Astrocyte (in vitro differentiated cells and primary cell): ENCODE data around the gene NUDT13. TPM values are rescaled to one million over a fixed set of nuclear protein-coding genes. Genes with fewer than 3 reads are reported as not detected.

ENCODE experiments used
- DNase-seq: peaks from one replicate; pipeline ENCODE4 v3.0.0-alpha.2; 2010; ENCODE audit warnings: low read depth
- FAIRE-seq: peaks from 2 replicates; lab custom pipeline; 2011; peaks lifted over from hg19 to GRCh38; lab: Jason Lieb, UNC
- H2AFZ ChIP-seq: 2 replicates; pipeline ENCODE4 v1.6.0; 2012; ENCODE audit warnings: low read depth, low read length, inconsistent platforms
- H3K27ac ChIP-seq: 2 replicates; pipeline ENCODE4 v1.5.1; 2011; ENCODE audit warnings: low read depth, low read length, inconsistent platforms
- H3K27me3 ChIP-seq: 2 replicates; pipeline ENCODE4 v1.6.0; 2011; ENCODE audit warnings: low read length, inconsistent platforms; ENCODE audit not compliant: insufficient read depth
- H3K36me3 ChIP-seq: 2 replicates; pipeline ENCODE4 v1.5.1; 2011; ENCODE audit warnings: low read length, inconsistent platforms; ENCODE audit not compliant: insufficient read depth
- H3K4me1 ChIP-seq: 2 replicates; pipeline ENCODE4 v1.5.1; 2011; ENCODE audit warnings: low read length, inconsistent platforms; ENCODE audit not compliant: insufficient read depth
- H3K4me2 ChIP-seq: 2 replicates; pipeline ENCODE4 v1.6.0; 2012; ENCODE audit warnings: low read length, inconsistent platforms
- H3K4me3 ChIP-seq: 2 replicates; pipeline ENCODE4 v1.5.1; 2011; ENCODE audit warnings: low read depth, mild to moderate bottlenecking, low read length, inconsistent platforms; ENCODE audit not compliant: insufficient read depth
- H3K79me2 ChIP-seq: 2 replicates; pipeline ENCODE4 v1.6.0; 2012; ENCODE audit warnings: mild to moderate bottlenecking, low read length, inconsistent platforms; ENCODE audit not compliant: insufficient read depth
- H3K9ac ChIP-seq: 2 replicates; pipeline ENCODE4 v1.6.0; 2012; ENCODE audit warnings: mild to moderate bottlenecking, low read length, inconsistent platforms
- H3K9me3 ChIP-seq: 2 replicates; pipeline ENCODE4 v1.5.1; 2012; ENCODE audit warnings: low read depth, mild to moderate bottlenecking, low read length, inconsistent platforms; ENCODE audit not compliant: insufficient read depth
- H4K20me1 ChIP-seq: 2 replicates; pipeline ENCODE4 v1.6.0; 2012; ENCODE audit warnings: low read length, inconsistent platforms; ENCODE audit not compliant: insufficient read depth
- H3K27ac Mint-ChIP-seq: one replicate; pipeline ENCODE4 v1.8.0; 2021; ENCODE audit warnings: mild to moderate bottlenecking, mixed read lengths; ENCODE audit not compliant: unreplicated experiment
- H3K27me3 Mint-ChIP-seq: one replicate; pipeline ENCODE4 v1.8.0; 2021; ENCODE audit warnings: low read depth, mixed read lengths; ENCODE audit not compliant: unreplicated experiment
- H3K36me3 Mint-ChIP-seq: one replicate; pipeline ENCODE4 v1.8.0; 2021; ENCODE audit warnings: low read depth, mixed read lengths; ENCODE audit not compliant: unreplicated experiment
- H3K4me1 Mint-ChIP-seq: one replicate; pipeline ENCODE4 v1.8.0; 2021; ENCODE audit warnings: low read depth, mixed read lengths; ENCODE audit not compliant: unreplicated experiment
- H3K4me3 Mint-ChIP-seq: one replicate; pipeline ENCODE4 v1.8.0; 2021; ENCODE audit warnings: mild to moderate bottlenecking, moderate library complexity, mixed read lengths; ENCODE audit not compliant: unreplicated experiment
- H3K9me3 Mint-ChIP-seq: one replicate; pipeline ENCODE4 v1.8.0; 2021; ENCODE audit warnings: mild to moderate bottlenecking, mixed read lengths; ENCODE audit not compliant: unreplicated experiment
- EZH2 ChIP-seq: IDR thresholded peaks from 2 replicates; pipeline ENCODE4 v1.6.1; 2012; ENCODE audit warnings: mild to moderate bottlenecking, low read length, inconsistent platforms; ENCODE audit not compliant: insufficient read depth
- total RNA-seq: library from RNA; stranded (reverse); gene quantifications from 2 replicates; pipeline ENCODE4 v1.2.1, GENCODE V29; 2021
- TF ChIP-seq, protein P1 (sequence below): IDR thresholded peaks from 2 replicates; pipeline ENCODE4 v1.5.1; 2011; ENCODE audit warnings: low read depth, mild to moderate bottlenecking, inconsistent platforms, low read length, moderate library complexity; ENCODE audit not compliant: insufficient read depth

The NUDT13 gene
- total RNA-seq, 1 donor from 2014 or later: 2.4 TPM

DNA sequence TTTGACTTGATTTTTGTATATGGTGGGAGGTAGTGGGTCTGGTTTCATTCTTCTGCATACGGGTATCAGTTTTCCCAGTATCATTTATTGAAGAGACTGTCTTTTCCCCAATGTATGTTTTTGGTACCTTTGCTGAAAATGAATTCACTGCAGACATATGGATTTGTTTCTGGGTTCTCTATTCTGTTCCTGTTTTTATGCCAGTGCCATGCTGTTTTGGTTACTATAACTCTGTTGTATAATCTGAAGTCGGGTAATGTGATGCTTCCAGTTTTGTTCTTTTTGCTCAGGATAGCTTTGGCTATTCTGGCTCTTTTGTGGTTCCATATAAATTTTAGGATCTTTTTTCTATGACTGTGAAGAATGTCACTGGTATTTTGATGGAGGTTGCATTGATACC is 56.7 kb downstream of the NUDT13 start:
- Histone ChIP-seq H3K79me2 (peaks cover 71% of the 10 kb centered on the region), H3K4me2 (peak overlapping the region; percentile 90), H3K4me1 (peaks cover 4% of the 10 kb centered on the region), H3K9me3 (no peaks in the 10 kb centered on the region), H3K4me3 (peak overlapping the region; percentile 94), H3K27ac (peak overlapping the region; percentile 97), H3K9ac (peak overlapping the region; percentile 98), H3K27me3 (no peaks in the 10 kb centered on the region), H2AFZ (no peak overlapping the region), H3K36me3 (peaks cover 17% of the 10 kb centered on the region), H4K20me1 (peaks cover 10% of the 10 kb centered on the region)
- peak overlapping the region; percentile 93 for H3K4me3 Mint-ChIP-seq
- peak overlapping the region; percentile 100 for H3K27ac Mint-ChIP-seq
- H3K9me3 Mint-ChIP-seq: no peaks in the 10 kb centered on the region
- peaks cover 11% of the 10 kb centered on the region for H3K36me3 Mint-ChIP-seq
- H3K4me1 Mint-ChIP-seq: peaks cover 5% of the 10 kb centered on the region
- DNase-seq (no peak), FAIRE-seq (no peak)
- H3K27me3 Mint-ChIP-seq: no peaks in the 10 kb centered on the region
- TF ChIP-seq EZH2: no peak
- TF ChIP-seq, protein P1, sequence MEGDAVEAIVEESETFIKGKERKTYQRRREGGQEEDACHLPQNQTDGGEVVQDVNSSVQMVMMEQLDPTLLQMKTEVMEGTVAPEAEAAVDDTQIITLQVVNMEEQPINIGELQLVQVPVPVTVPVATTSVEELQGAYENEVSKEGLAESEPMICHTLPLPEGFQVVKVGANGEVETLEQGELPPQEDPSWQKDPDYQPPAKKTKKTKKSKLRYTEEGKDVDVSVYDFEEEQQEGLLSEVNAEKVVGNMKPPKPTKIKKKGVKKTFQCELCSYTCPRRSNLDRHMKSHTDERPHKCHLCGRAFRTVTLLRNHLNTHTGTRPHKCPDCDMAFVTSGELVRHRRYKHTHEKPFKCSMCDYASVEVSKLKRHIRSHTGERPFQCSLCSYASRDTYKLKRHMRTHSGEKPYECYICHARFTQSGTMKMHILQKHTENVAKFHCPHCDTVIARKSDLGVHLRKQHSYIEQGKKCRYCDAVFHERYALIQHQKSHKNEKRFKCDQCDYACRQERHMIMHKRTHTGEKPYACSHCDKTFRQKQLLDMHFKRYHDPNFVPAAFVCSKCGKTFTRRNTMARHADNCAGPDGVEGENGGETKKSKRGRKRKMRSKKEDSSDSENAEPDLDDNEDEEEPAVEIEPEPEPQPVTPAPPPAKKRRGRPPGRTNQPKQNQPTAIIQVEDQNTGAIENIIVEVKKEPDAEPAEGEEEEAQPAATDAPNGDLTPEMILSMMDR: no peak

DNA sequence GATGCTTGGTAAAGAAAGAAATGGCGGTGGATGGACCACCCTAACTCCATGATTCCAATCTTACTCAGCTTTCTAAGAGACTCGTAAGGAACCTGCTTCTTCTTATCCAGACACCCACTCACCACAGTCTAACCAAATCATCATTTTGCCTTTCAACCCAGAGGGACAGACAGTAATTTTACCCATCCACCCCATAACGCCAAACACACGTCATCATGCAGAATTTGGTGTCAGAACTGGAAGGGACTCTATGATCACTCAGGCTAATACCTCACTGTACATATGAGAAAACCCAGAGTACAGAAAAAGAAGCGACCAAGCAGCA is 57.2 kb downstream of the NUDT13 start:
- H4K20me1 ChIP-seq: peaks cover 8% of the 10 kb centered on the region
- H3K4me1 ChIP-seq: peaks cover 4% of the 10 kb centered on the region
- peaks cover 8% of the 10 kb centered on the region for H3K36me3 Mint-ChIP-seq
- peak overlapping the region; percentile 94 for H3K4me3 ChIP-seq
- peak overlapping the region; percentile 83 for H2AFZ ChIP-seq
- H3K9me3 Mint-ChIP-seq: no peaks in the 10 kb centered on the region
- H3K27ac Mint-ChIP-seq: peak overlapping the region; percentile 100
- peak overlapping the region; percentile 98 for H3K9ac ChIP-seq
- peak overlapping the region; percentile 93 for H3K4me3 Mint-ChIP-seq
- DNase-seq (peak; percentile 14), FAIRE-seq (no peak)
- peak overlapping the region; percentile 90 for H3K4me2 ChIP-seq
- H3K27me3 ChIP-seq: no peaks in the 10 kb centered on the region
- no peaks in the 10 kb centered on the region for H3K27me3 Mint-ChIP-seq
- no peaks in the 10 kb centered on the region for H3K9me3 ChIP-seq
- H3K27ac ChIP-seq: peak overlapping the region; percentile 97
- H3K79me2 ChIP-seq: peaks cover 67% of the 10 kb centered on the region
- H3K36me3 ChIP-seq: peaks cover 14% of the 10 kb centered on the region
- peaks cover 5% of the 10 kb centered on the region for H3K4me1 Mint-ChIP-seq
- TF ChIP-seq, protein P1: no peak
- no peak for TF ChIP-seq EZH2

DNA sequence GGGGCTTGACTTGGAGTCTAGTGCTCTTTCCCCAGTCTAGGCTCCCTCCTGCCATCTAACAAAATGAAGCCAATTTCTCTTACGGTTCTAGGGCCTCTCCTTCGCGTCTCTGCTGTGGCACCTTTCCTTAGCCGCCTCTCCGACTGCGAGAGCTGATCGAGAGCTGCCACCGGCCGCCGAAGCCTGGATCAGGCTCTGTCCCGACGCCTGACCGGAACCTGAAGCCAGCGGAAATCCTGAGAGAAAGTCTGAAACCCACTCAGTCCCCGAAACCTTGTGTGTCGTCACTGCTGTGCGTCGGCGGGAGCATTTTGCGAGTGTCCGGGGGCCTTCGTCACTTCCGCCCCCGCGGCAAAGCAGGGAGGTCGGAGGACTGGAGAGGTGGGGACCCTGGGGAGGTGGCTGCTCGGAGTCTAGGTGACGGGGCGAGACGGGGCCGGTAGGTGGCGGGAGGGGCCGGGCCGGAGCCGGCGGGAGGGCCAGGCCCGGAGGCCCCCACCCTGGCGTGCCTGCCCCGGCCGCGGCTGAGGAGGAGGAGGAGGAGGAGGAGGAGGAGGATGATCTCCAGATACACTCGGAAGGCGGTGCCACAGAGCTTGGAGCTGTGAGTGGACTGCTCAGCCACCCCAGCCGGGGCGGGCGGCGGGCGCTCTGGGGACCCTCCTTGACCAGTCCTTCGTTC is 57.7 kb downstream of the NUDT13 start, which contains the start of the genes ECD and FAM149B1:
Gene ECD (minus strand): TSS at position 226 of the 682 bp plus-strand sequence. CDS start 4,071 bp downstream, outside the sequence.
Gene FAM149B1 (plus strand): TSS at position 337 of the 682 bp plus-strand sequence. CDS start 221 bp downstream, at position 558.
- peak within 1 kb of the TSS; percentile 94 for H3K4me3 Mint-ChIP-seq
- FAIRE-seq (peak; percentile 60), DNase-seq (peak; percentile 91)
- Histone ChIP-seq H3K4me3 (peak within 1 kb of the TSS; percentile 94), H3K36me3 (peaks cover 9% of the 10 kb centered on the region), H3K27me3 (no peaks in the 10 kb centered on the region), H3K79me2 (peaks cover 62% of the 10 kb centered on the region), H2AFZ (peak within 1 kb of the TSS; percentile 83), H3K4me2 (peak within 1 kb of the TSS; percentile 90), H4K20me1 (peaks cover 3% of the 10 kb centered on the region), H3K4me1 (peaks cover 4% of the 10 kb centered on the region), H3K9ac (peak within 1 kb of the TSS; percentile 98), H3K27ac (peak within 1 kb of the TSS; percentile 97), H3K9me3 (no peaks in the 10 kb centered on the region)
- H3K27ac Mint-ChIP-seq: peak within 1 kb of the TSS; percentile 100
- H3K36me3 Mint-ChIP-seq: peaks cover 5% of the 10 kb centered on the region
- TF ChIP-seq EZH2: no peak
- TF ChIP-seq, protein P1: no peak
- H3K9me3 Mint-ChIP-seq: no peaks in the 10 kb centered on the region
- no peaks in the 10 kb centered on the region for H3K27me3 Mint-ChIP-seq
- peaks cover 4% of the 10 kb centered on the region for H3K4me1 Mint-ChIP-seq
